ENCODE results near the gene LHX1. TPM values are rescaled to one million over a fixed set of nuclear protein-coding genes. Genes with fewer than 3 reads are reported as not detected.

Gene LHX1
- total and polyA plus RNA-seq, 2 of the 8 experiments (the other 6 are each of a cell fraction or from before 2014, with no cell fraction given), result 0.26 to 0.93 TPM

DNA sequence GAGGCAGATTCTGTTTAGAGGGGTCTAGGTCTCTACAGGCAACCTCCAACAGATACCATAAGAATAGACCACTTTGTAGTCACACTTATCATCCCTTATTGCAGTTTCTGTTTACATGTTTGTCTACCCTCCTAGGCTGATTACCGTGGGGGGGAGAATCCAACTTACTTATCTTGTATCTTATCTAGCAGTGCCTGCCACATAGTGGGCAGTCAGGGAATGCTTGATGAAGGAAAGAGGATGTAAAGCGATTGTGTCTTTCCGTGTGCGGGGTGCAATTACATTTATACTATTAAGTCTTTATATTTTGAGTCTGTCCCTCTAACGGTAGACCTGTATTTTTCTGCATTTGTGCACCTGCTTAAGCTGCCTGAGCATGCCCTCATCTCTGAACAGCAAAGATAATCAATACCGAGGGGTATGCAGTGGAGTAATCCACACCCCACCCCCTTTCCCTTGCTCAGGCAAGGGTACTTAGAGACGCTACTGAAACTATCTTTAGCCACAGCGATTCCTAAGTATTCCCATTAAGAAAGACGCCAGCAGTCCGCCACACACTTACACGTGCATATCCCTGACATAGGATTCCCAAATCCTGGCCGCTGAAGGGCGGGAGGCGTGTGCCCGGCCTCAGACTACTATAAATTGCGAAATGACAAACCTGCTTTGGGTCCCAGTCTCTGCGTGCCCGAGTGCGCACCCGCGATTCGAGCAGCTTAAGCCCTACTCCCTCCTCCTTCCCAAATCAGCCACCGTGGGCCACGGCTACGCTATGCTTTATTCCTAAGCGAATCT, 10.8 kb downstream of the LHX1 start:
- TF ChIP-seq SAP30 (IDR thresholded peaks at IDR 0.05; ENCODE audit: insufficient read depth, insufficient replicate concordance, low read length) (peak; percentile 61), TEAD4 (IDR thresholded peaks at IDR 0.05; ENCODE audit: low read depth, low read length) (peak; percentile 16; the same call in 1 of the 2 replicates), MAX (IDR thresholded peaks at IDR 0.05) (no peak), CEBPB (IDR thresholded peaks at IDR 0.05; ENCODE audit: low read depth, low read length) (peak; percentile 88), RAD21 (IDR thresholded peaks at IDR 0.05 in 1 of 2, conservative IDR thresholded peaks at IDR 0.05 in 1 of 2; ENCODE audit: low read depth in 2 of 2, low read length in 2 of 2) (peak in 1 of 2 experiments; percentile 29; a peak in 2 of 4 replicates), KDM4A (IDR thresholded peaks at IDR 0.05; ENCODE audit: low read depth, low read length, severe bottlenecking) (peak; percentile 99)
- H3K4me1 ChIP-seq (replicated peaks in 1 of 4; ENCODE audit: control insufficient read depth in 3 of 4, insufficient read depth in 4 of 4, low read length in 3 of 4), result peaks cover 8 to 21% (median 15%) of the 10 kb centered on the region in 4 experiments
- H2BK5ac ChIP-seq (ENCODE audit: low read depth, low read length), result no peak overlapping the region
- H3K9me3 ChIP-seq (ENCODE audit: insufficient read depth in 2 of 2, low read depth in 1 of 2, low read length in 1 of 2), result no peaks in the 10 kb centered on the region
- no peaks in the 10 kb centered on the region; the same call in 1 of the 2 replicates for H3K79me1 ChIP-seq (ENCODE audit: low read depth, low read length)
- peak overlapping the region; percentile 95; the same call in 1 of the 2 replicates for H2AFZ ChIP-seq (ENCODE audit: low read length)
- no peak overlapping the region for H2BK20ac ChIP-seq (ENCODE audit: low read length)
- FAIRE-seq (no peak), DNase-seq (ENCODE audit: low read depth in 1 of 2, low spot score in 2 of 2) (no peak)
- no peak overlapping the region for H3K23ac ChIP-seq (ENCODE audit: insufficient read length)
- peak overlapping the region; percentile 39; the same call in 1 of the 2 replicates for H3K18ac ChIP-seq (ENCODE audit: extremely low read depth, low read length)
- peaks cover 0 to 21% of the 10 kb centered on the region in 2 experiments; a peak in 2 of 4 replicates for H3K79me2 ChIP-seq (ENCODE audit: control insufficient read depth in 1 of 2, insufficient read depth in 2 of 2, low read length in 2 of 2)
- ChIA-PET CTCF (ENCODE audit: partially characterized antibody) (interaction anchor here (0.6 to 2.7 kb wide), 4 partner anchors 10 to 535 kb away, joined by 3 to 10 read pairs (median 4); partner anchors contain the start of gene LHX1), POLR2A (ENCODE audit: partially characterized antibody) (interaction anchor here (0.8 to 2.4 kb wide), 8 partner anchors 10 to 141 kb away, joined by 3 to 11 read pairs (median 3); partner anchors contain the start of gene LHX1)
- H2AK5ac ChIP-seq (ENCODE audit: low read depth, low read length), result no peak overlapping the region
- WGBS, 2 experiments (ENCODE audit: extremely low coverage in 1 of 2, insufficient coverage in 1 of 2, insufficient read length in 1 of 2, insufficient replicate concordance in 2 of 2, low coverage in 1 of 2, low lambda C conversion rate in 2 of 2, missing lambda C conversion rate in 1 of 2), result 7% methylated on average over 26 of the region's 26 CpGs; no CpG with 5 or more reads in 1 of the 2 experiments
- peaks cover 5 to 25% (median 7%) of the 10 kb centered on the region in 4 experiments; a peak in 7 of 8 replicates for H3K36me3 ChIP-seq (ENCODE audit: control insufficient read depth in 2 of 4, insufficient read depth in 4 of 4, low read length in 3 of 4)
- peaks cover 7 to 13% of the 10 kb centered on the region in 2 experiments for H4K20me1 ChIP-seq (replicated peaks in 1 of 2; ENCODE audit: control insufficient read depth in 1 of 2, insufficient read depth in 2 of 2, low read length in 2 of 2)
- peak overlapping the region; percentile 39; the same call in 1 of the 2 replicates for H4K8ac ChIP-seq (ENCODE audit: extremely low read depth, insufficient read depth, low read length)
- peak overlapping the region; percentile 40; the same call in 1 of the 2 replicates for H2BK12ac ChIP-seq (ENCODE audit: low read depth, low read length)
- peak overlapping the region; percentile 81 to 96 for H3K4me2 ChIP-seq (ENCODE audit: insufficient read depth in 1 of 2, low read depth in 2 of 2, low read length in 2 of 2)
- H3K27me3 ChIP-seq (replicated peaks in 1 of 4; ENCODE audit: control insufficient read depth in 3 of 4, extremely low read depth in 1 of 4, insufficient read depth in 3 of 4, low read length in 3 of 4), result peaks cover 44 to 56% (median 50%) of the 10 kb centered on the region in 4 experiments
- H3K27ac ChIP-seq (ENCODE audit: low read depth, low read length), result no peak overlapping the region
- H4K91ac ChIP-seq (replicated peaks; ENCODE audit: insufficient read length, low read length), result peak overlapping the region; percentile 96
- no peak overlapping the region for H3K56ac ChIP-seq (replicated peaks; ENCODE audit: insufficient read length, low read depth, low read length)
- H3K4ac ChIP-seq (replicated peaks; ENCODE audit: insufficient read length, low read depth, low read length), result no peak overlapping the region
- peak overlapping the region; percentile 75 to 87 (median 82) for H3K4me3 ChIP-seq (ENCODE audit: extremely low read depth in 1 of 4, insufficient read depth in 2 of 4, low read depth in 3 of 4, low read length in 4 of 4)
- peaks cover 16% of the 10 kb centered on the region for H3K23me2 ChIP-seq (ENCODE audit: low read depth, low read length)
- H2BK15ac ChIP-seq (ENCODE audit: low read length), result no peak overlapping the region; the same call in 1 of the 2 replicates
- no peak overlapping the region for H3K14ac ChIP-seq (ENCODE audit: insufficient read length)
- peak overlapping the region in 2 of 4 experiments; percentile 29 to 35; a peak in 4 of 7 replicates for H3K9ac ChIP-seq (replicated peaks in 1 of 4; ENCODE audit: extremely low read depth in 1 of 4, low read depth in 3 of 4, low read length in 3 of 4)
- no peak overlapping the region for H4K5ac ChIP-seq (ENCODE audit: insufficient read length, low read depth, low read length)
- H2BK120ac ChIP-seq (replicated peaks; ENCODE audit: low read depth, low read length), result no peak overlapping the region

Data from H1 (cell line).